HG02884 (cell line): Measurements from ENCODE around the gene RRBP1.

Source experiments
- ATAC-seq: cut with Tn5 transposase; IDR thresholded peaks from one replicate; pipeline ENCODE4 v1.9.1; 2021; ENCODE audit warnings: mild to moderate bottlenecking, moderate library complexity; ENCODE audit not compliant: unreplicated experiment

Gene RRBP1

GRCh38 chr20:17624551-17625245 is 57.3 kb downstream of the RRBP1 start:
- no peak for ATAC-seq

GRCh38 chr20:17624070-17624469 is 58.0 kb downstream of the RRBP1 start:
- ATAC-seq, result no peak

DNA sequence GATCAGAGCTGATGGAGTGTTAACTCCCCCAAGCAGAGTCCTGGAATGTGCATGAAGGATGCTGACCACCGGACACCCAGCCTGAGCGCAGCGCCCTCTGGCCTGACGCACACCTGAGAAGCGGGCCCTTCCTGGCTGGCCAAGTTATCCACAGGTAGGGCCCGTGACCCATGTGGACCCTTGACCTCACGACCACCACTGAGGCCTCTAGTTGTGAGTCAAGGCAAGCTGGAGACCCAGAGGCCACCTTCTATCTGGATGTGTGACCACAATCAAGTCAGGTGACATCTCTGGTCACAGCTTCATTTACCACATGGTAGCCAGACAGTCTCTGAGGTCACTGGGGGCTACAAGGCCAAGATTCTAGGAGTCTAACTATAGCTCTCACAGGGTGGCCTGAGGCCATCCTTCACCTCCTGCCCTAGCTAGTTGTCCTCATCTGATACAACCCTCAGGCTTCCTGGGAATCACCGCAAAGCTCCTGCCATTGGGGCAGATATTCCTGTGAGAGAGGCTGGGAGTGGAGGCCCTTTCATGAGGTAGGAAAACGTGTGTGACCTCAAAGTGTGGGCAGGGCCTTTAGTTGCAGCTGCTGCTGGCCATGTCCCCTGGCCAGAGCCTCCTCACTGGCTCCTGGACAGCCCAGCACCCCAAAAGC is 59.1 kb downstream of the RRBP1 start:
- no peak for ATAC-seq

DNA sequence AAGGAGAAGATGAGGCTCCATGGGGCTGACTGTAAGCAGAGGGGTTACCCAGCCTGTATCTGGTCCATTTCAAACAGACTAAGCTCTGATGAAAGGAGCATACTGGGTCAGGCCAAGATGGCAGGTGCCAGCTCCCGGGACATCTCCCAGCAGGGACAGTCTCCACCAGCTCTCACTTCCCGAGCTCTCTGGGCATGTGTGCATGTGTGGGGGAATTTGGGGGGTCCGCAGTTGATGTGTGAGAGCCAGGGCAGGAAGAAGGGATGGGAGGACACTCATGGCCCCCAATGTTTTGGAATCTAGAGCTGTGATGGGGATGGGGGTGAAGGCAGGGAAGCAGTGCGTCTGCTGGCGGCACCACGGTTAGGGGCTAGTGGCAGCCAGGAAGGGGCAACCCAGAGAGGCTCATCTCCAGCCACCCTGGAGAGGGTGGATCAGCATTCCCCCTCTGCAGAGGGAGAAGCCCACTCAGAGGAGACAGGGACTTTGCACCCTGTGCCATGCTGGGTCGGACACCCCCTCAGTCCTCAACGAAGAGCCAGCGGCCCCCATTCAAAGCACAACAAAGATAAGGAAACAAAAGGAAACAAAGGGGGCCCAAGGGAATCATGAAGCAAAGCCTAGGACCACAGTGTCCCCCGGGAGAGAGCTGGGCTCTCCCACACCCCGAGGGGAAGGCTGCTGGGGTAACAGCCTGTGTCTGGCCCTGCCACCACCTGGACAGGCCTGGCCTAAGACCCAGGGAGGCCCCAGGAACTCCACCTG is 59.8 kb downstream of the RRBP1 start:
- ATAC-seq, result no peak

- no peak for ATAC-seq
Observed at GRCh38 chr20:17621229-17621968, 60.6 kb downstream of the RRBP1 start.

DNA sequence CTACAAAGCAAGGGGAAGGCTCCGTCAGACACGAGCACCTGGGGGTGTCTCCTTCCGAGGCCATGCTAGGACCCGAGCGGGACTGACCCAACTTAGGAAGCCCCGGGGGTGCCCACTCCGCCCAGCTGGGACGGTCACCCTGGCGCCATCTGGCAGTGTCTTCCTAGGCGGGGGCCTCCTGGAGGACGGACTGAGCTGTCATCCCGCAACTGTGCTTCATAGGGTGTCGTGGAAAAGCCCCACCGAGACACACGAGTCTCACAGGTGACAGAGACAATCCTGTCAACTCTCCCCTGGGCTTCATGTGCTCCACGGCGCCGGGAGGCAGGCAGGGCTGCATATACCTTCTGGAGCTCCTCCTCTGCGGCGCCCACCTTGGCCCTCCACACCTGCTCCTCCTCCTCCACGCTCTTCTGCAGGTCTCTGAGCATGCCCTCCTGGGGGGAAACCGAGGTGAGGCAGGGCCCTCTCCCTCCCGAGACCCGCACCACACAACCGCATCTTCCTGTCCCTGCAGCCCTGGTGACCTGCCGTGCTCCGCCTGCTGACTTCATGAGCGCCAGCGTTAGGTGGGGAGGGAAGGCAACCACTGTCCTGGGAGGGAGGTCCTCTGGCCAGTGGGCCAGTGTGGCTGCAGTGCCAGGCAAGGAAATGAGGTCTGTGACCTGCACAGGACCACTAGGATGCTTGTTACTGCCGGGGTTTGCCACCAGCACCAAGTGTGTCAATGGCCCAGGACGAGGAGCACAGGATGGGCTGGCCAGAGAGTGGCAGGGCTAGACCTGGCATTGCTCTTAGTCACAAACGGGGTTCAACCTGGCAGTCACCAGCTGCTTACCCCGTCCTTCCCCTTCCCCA is 61.4 kb downstream of the RRBP1 start:
- ATAC-seq, result no peak

DNA sequence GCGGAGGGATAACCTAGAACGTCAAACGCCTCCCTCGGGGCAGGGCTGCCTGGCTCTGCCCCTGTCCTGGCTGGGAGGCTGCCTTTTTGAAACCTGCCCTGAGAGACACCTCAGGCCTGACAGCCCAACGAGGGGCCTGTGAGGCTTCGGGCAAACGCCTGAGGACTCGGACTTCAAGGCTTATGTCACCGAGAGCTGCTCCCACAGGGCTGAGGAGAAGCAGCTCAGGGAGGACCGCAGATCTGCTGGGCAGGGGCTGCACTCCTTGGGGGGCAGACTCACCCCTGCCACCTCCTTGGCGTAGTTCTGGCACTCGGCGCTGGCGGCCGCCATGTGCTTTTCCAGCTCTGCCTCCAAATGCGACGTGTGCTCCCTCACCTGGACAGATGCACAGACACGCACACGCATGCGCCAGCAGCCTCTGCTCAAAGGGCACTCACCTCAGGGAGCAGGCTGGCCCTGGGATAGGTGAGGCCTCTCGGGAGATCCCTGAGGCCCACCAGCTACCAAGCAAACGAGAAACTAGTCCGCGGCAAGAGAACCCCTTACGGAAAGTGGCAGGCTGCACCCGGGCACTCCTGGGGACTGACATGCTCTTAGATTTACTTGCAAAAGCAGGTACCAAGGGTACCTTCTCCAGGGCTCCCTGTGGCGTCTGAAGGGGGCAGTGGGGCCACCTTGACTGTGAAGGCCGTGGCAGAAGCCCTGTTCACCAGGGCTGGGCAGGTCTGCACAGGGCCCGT is 62.5 kb downstream of the RRBP1 start:
- no peak for ATAC-seq

DNA sequence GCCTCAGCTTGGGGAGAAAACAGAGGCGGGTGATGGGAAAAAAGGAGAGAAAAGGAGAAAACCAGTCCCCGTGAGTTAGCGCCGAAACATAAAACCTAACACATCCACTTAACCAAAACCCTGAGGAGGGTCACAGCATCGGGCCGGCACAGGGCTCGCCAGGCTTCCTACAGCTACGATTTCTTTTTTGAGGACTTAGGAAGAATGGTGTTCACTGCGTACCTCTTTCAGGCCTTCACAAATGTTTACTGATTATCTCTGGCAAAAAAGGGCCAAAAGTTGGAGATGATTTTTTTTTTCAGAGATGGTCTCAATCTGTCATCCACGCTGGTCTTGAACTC is 63.4 kb downstream of the RRBP1 start:
- ATAC-seq, result no peak

DNA sequence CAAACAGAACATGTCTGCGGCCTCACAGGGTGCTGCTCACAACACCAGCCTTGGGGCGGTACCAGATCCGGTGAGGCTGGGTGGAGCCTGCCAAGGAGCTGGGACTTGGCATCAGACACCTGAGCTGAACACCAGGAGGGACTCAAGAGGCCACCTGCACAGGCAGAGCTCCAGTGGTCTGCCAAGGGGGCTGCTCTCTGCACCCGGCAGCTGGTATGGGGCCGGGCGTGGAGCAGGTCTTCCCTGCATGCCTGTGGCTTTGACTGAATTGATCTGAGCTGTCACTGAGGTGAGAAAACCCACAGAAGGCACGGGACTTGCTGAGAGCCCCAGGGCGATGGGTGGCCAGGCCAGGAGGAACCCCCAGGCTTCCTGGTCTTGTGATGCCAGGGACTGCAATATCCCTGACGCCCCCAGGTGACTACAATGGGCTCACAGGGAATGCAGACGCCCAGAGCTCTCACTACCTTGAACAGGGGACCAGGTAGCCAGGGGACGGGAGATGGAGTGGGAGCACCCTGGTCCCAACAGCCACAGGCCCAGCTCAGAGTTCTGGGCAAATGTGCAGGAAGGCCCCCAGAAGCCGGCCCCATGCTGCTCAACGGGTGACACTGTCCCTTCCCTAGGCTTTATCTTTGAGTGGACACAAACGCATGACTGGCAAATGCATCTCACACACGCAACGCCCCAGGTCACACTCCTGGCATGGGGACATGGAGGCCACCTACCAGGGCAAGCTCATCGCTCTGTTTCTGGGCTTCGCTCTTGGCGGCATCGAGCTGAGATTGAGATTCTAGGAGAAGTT is 64.0 kb downstream of the RRBP1 start:
- ATAC-seq, result no peak

GRCh38 chr20:17617212-17617867 is 64.7 kb downstream of the RRBP1 start:
- no peak for ATAC-seq

GRCh38 chr20:17616480-17617211 is 65.4 kb downstream of the RRBP1 start:
- ATAC-seq, result no peak

DNA sequence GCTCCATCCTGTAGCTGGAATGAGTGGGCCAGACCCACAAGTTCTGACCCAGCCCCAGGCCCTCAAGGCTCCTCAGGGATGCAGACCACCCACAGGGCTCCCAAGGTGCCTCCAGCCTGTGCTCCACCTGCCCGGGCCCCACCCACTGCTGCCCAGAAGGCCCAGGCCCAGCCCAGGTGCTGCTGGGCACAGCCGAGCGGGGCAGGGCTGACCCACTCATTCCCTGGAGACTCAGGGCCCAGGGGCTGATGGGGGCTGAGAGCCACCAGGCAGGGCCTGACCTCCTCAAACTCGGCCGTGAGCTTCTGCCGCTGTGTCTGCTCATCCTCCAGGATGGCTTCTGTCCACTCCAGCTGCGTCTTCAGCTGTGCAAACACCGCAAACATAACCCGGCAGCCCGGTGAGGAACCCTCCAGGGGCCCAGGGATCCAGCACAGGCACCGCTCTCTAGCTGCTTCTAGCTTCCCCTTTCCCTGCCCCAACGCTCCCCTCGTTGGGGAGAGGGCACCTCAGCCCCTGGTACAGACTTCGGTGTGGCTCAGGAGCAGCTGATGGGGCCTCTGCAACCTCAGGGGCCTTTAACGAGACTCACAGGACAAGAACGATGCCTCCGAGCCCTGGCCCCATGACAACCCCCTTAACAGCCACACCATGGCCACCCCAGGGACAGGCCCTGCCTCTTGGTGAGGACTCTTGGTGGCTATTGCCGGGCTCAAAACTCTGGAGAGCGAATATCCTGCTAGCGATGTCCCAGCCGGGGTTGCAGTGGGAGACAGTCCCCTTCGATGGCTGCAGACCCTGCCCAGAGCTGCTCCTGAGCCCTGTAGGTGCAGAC is 66.2 kb downstream of the RRBP1 start:
- ATAC-seq, result no peak

DNA sequence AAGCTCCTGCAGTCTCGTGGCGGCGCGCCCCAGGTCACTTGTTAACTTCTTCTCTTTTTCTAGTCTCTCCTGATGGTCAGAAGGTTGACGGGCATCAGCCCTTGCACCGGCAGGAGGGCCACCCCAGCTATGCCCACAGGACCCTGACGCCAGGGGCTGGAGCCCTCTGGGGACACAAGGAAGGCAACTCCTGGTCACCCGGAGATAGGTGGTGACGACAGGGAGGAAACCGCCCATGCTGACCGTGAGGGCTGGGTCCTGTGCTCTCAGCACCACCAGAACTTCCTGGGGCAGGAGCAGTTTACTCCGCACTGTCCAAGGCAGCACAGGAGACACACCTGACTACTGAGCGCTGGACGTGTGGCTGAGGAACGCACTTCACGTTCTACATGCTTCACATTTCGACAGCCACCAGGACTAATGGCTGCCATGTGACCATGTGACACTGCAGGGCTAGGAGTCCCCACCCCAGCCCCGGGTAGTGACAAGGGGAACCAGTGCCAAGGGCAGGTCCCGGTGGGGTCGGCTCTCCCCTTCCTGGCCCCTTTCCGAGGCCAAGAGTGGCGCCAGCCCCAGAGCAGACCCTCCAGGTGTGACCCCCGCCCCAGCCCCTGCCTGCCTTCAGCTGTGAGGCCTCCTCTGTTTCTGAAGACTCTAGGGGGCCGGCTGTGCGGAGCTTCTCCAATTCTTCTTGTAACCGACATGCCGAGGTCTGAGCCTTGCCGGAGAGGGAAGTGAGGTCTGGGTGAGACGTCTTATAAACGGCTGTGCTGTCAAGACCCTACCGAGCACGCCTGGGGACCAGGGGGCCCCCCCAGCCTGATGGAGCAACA is 67.0 kb downstream of the RRBP1 start:
- no peak for ATAC-seq

GRCh38 chr20:17614176-17614811 is 67.7 kb downstream of the RRBP1 start:
- no peak for ATAC-seq

DNA sequence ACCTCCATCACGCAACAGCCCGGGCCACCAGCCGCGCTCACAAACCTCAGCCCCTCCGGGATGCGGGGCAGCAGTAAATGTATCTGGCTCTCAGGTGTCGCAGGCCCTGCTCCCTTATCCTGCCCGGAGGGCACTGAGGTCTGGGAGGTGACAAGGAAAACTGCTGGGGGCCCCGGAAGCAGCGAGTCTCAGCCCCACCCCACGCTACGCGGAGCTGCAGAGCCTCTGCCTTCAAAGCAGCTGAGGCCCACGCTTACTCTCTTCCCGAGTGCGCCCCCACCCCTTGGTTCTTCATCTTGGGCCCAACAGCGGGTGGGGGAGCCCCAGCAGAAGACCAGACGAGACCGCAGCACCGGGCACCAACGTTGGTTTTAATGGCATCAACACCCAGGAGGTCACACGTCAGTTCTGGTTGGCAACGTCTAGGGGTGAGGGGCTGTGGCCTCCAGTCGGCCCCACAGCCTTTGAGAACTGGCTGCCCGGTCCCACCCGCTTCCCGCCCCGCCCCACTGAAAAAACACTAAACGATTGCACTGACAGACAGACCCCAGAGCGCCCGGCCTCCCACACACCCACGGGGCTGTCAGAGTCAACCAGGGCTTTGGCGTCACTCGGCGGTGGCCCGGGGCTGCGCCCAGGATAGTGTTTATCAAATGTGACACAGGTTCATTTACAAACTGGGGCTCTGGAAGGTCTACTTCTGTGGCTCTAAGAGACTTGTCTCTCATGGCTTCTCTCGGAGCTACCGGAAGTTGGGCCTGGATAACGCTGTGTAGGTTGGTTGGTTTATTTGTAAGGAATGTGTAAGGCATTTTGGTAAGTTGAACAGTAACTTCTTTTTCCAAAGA is 68.5 kb downstream of the RRBP1 start:
- ATAC-seq, result no peak
